HCT116 (cell line): Measurements from ENCODE around the gene NAA40. TPM values are rescaled to one million over a fixed set of nuclear protein-coding genes. Genes with fewer than 3 reads are reported as not detected.

Experiments
- ATAC-seq: fragments of 200-7000 bp; cut with Tn5 transposase; 2 replicates; pipeline ENCODE4 v1.9.1; 2020; ENCODE audit warnings: mild to moderate bottlenecking, moderate library complexity
- BruUV-seq: library from RNA; stranded (reverse); fragments of 400-500 nt; replicated peaks from 2 replicates; lab custom pipeline; 2021; lab: Mats Ljungman, UMichigan
- CTCF ChIA-PET: fragments of 300-600 bp; sonication (Branson Sonifier 250); formaldehyde crosslinking; loops from one replicate; lab custom pipeline; 2021; ENCODE audit warnings: antibody characterized with exemption; lab: Charles Lee
- POLR2A ChIA-PET: fragments of 300-600, 350-600 bp; sonication (Branson Sonifier 250); formaldehyde crosslinking; loops from one replicate; lab custom pipeline; 2021; ENCODE audit warnings: antibody characterized with exemption; lab: Charles Lee
- RAD21 ChIA-PET, 2 experiments: fragments of 300-600 bp; sonication (Branson Sonifier 250); formaldehyde crosslinking; loops; one replicate each; lab custom pipeline; 2023; ENCODE audit warnings: low total read pairs in 2 of 2; ENCODE audit not compliant: uncharacterized antibody in 2 of 2, unreplicated experiment in 2 of 2, low non-redundant PET in 1 of 2; lab: Charles Lee
- DNase-seq: peaks from one replicate; pipeline ENCODE4 v3.0.0-alpha.2; 2010; ENCODE audit warnings: low read depth, low spot score
- H2AFZ ChIP-seq: fragments of 200-600 bp; shearing (Covaris generic), sonication (generic); 2 replicates; pipeline ENCODE4 v1.6.1; 2017; ENCODE audit warnings: low read depth, mixed run types, mixed read lengths, antibody characterized with exemption, low read length; ENCODE audit not compliant: poor library complexity, severe bottlenecking
- H3K27ac ChIP-seq: 2 replicates; pipeline ENCODE4 v1.5.1; 2012; ENCODE audit warnings: low read depth, low read length
- H3K27me3 ChIP-seq: fragments of 200-600 bp; sonication (generic); 2 replicates; pipeline ENCODE4 v1.6.1; 2016; ENCODE audit warnings: mixed run types, low read length, mixed read lengths; ENCODE audit not compliant: insufficient read depth
- H3K36me3 ChIP-seq, 2 experiments: fragments of 200-500 bp in 1 of 2; fragments of 200-600 bp in 1 of 2; sonication (Bioruptor generic) in 1 of 2; sonication (generic) in 1 of 2; 2 replicates each; pipeline versions ENCODE4 v1.5.1 to v1.6.1; 2014 to 2016; ENCODE audit warnings: low read length in 2 of 2, inconsistent platforms in 1 of 2, mixed read lengths in 1 of 2, mixed run types in 1 of 2; ENCODE audit not compliant: insufficient read depth in 2 of 2, control insufficient read depth in 1 of 2
- H3K4me1 ChIP-seq, 2 experiments: fragments of 200-600 bp in 1 of 2; sonication (generic) in 1 of 2; 2 replicates each; pipeline versions ENCODE4 v1.5.1 to v1.6.1; 2012 to 2017; ENCODE audit warnings: low read length in 2 of 2, inconsistent platforms in 1 of 2, mild to moderate bottlenecking in 1 of 2, mixed read lengths in 1 of 2, mixed run types in 1 of 2, moderate library complexity in 1 of 2; ENCODE audit not compliant: insufficient read depth in 2 of 2, control insufficient read depth in 1 of 2
- H3K4me2 ChIP-seq: fragments of 200-600 bp; sonication (generic); 2 replicates; pipeline ENCODE4 v1.6.1; 2017; ENCODE audit warnings: mixed run types, low read length, mixed read lengths
- H3K4me3 ChIP-seq, 2 experiments: fragments of 200-600 bp in 1 of 2; sonication (generic) in 1 of 2; replicated peaks in 1 of 2; 2 replicates each; pipeline ENCODE4 v1.5.1; 2011 to 2016; ENCODE audit warnings: low read length in 2 of 2, control low read depth in 1 of 2, low read depth in 1 of 2, mild to moderate bottlenecking in 1 of 2, mixed read lengths in 1 of 2, mixed run types in 1 of 2
- H3K79me2 ChIP-seq: fragments of 200-600 bp; sonication (generic); 2 replicates; pipeline ENCODE4 v1.6.1; 2017; ENCODE audit warnings: mild to moderate bottlenecking, mixed run types, low read length, moderate library complexity, mixed read lengths; ENCODE audit not compliant: insufficient read depth
- H3K9ac ChIP-seq: fragments of 200-600 bp; sonication (generic); 2 replicates; pipeline ENCODE4 v1.6.1; 2016; ENCODE audit warnings: low read length, mixed read lengths
- H3K9me2 ChIP-seq: fragments of 200-600 bp; sonication (generic), shearing (Covaris generic); 2 replicates; pipeline ENCODE4 v1.6.1; 2017; ENCODE audit warnings: mixed run types, mild to moderate bottlenecking, moderate library complexity; ENCODE audit not compliant: insufficient read depth
- H3K9me3 ChIP-seq, 2 experiments: fragments of 200-500 bp in 1 of 2; fragments of 200-600 bp in 1 of 2; sonication (Bioruptor generic) in 1 of 2; sonication (generic) in 1 of 2; 2 replicates each; pipeline ENCODE4 v1.6.1; 2014 to 2017; ENCODE audit warnings: low read length in 2 of 2, mixed read lengths in 2 of 2, inconsistent platforms in 1 of 2, low read depth in 1 of 2, mild to moderate bottlenecking in 1 of 2, mixed run types in 1 of 2, moderate library complexity in 1 of 2; ENCODE audit not compliant: control insufficient read depth in 1 of 2, insufficient read depth in 1 of 2
- H4K20me1 ChIP-seq: fragments of 200-600 bp; sonication (generic), shearing (Covaris generic); 2 replicates; pipeline ENCODE4 v1.6.1; 2017; ENCODE audit warnings: mixed run types, mild to moderate bottlenecking, moderate library complexity; ENCODE audit not compliant: insufficient read depth
- CEBPB ChIP-seq: IDR thresholded peaks from 2 replicates; pipeline ENCODE4 v1.6.1; 2012; ENCODE audit warnings: low read depth
- EGR1 ChIP-seq: IDR thresholded peaks from 2 replicates; pipeline ENCODE4 v1.6.1; 2012; ENCODE audit warnings: low read depth
- ELF1 ChIP-seq: IDR thresholded peaks from 2 replicates; pipeline ENCODE4 v1.6.1; 2012; ENCODE audit warnings: low read depth, borderline replicate concordance
- EZH2phosphoT487 ChIP-seq: fragments of 200-600 bp; IDR thresholded peaks from 2 replicates; pipeline ENCODE4 v1.6.1; 2018; ENCODE audit warnings: antibody characterized with exemption, borderline replicate concordance
- FOSL1 ChIP-seq: IDR thresholded peaks from 2 replicates; pipeline ENCODE4 v1.6.1; 2012; ENCODE audit warnings: low read depth
- POLR2A ChIP-seq: IDR thresholded peaks from 2 replicates; pipeline ENCODE4 v1.7.0; 2011; ENCODE audit warnings: borderline replicate concordance; ENCODE audit not compliant: insufficient read depth, insufficient read length; ENCODE audit errors: extremely low read depth
- SP1 ChIP-seq: IDR thresholded peaks from 2 replicates; pipeline ENCODE4 v1.6.1; 2012; ENCODE audit warnings: low read depth
- SRF ChIP-seq: IDR thresholded peaks from 2 replicates; pipeline ENCODE4 v1.6.1; 2012; ENCODE audit warnings: low read depth
- ZNF274 ChIP-seq: fragments of 200-500 bp; sonication (Bioruptor generic); IDR thresholded peaks from 2 replicates; pipeline ENCODE4 v1.6.1; 2014; ENCODE audit warnings: mild to moderate bottlenecking, low read depth, low read length, inconsistent platforms
- intact Hi-C: fragments of 100-400 bp; cut with micrococcal nuclease; formaldehyde crosslinking; loops from 2 replicates; pipeline ENCODE4 v1.10.0; 2022
- total RNA-seq: library from RNA; stranded (reverse); gene quantifications from one replicate; pipeline ENCODE4 v1.2.1, GENCODE V29; 2021; ENCODE audit not compliant: unreplicated experiment
- TF ChIP-seq, protein P1 (sequence below): IDR thresholded peaks from 2 replicates; pipeline ENCODE4 v1.6.1; 2011; ENCODE audit warnings: mild to moderate bottlenecking, low read length, moderate library complexity; ENCODE audit not compliant: insufficient replicate concordance; ENCODE audit errors: extremely low read depth

The NAA40 gene
- total RNA-seq, 1 experiment from 2014 or later, result 25.3 TPM

DNA sequence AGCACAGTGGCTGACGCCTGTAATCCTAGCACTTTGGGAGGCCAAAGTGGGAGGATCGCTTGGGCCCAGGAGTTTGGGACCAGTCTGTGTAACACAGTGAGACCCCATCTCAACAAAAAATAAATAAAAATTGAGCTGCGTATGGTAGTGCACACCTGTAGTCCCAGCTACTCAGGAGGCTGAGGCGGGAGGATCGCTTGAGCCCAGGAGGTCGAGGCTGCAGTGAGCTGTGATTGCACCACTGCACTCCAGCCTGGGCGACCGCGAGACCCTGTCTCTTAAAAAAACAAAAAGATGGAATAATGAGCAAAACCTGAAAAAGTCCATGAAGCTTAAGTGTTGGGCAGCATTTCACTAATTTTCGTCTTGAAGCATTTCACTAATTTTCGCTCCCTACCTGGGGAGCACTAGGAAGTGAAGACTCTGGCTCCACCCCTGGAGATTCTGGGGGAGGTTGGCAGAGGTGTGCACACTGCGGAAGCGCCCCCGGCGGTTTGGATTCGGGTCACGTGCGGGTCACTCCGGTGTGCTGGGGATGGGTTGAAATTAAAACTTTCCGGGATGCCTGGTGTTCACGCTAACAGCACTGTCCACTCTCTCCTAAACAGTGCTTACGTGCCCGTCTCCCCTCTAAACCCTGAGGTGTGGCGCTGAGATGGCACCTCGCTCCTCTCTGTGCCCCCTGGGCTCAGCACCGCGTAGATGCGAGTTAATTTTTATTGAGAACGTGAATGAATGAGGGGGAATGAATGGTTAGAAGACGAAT, 906 bp upstream of the NAA40 start:
- ATAC-seq, result peak; percentile 59
- no peak for TF ChIP-seq ZNF274
- no peak for TF ChIP-seq SRF
- no peak for TF ChIP-seq POLR2A
- TF ChIP-seq ELF1, result no peak; the same call in 1 of the 2 replicates
- no peak for TF ChIP-seq SP1
- TF ChIP-seq FOSL1, result no peak
- TF ChIP-seq EZH2phosphoT487, result no peak
- TF ChIP-seq EGR1, result no peak
- no peak for TF ChIP-seq CEBPB
- TF ChIP-seq, protein P1, sequence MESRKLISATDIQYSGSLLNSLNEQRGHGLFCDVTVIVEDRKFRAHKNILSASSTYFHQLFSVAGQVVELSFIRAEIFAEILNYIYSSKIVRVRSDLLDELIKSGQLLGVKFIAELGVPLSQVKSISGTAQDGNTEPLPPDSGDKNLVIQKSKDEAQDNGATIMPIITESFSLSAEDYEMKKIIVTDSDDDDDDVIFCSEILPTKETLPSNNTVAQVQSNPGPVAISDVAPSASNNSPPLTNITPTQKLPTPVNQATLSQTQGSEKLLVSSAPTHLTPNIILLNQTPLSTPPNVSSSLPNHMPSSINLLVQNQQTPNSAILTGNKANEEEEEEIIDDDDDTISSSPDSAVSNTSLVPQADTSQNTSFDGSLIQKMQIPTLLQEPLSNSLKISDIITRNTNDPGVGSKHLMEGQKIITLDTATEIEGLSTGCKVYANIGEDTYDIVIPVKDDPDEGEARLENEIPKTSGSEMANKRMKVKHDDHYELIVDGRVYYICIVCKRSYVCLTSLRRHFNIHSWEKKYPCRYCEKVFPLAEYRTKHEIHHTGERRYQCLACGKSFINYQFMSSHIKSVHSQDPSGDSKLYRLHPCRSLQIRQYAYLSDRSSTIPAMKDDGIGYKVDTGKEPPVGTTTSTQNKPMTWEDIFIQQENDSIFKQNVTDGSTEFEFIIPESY, result no peak
- POLR2A ChIA-PET, result interaction anchor here (1.2 kb wide), 1 partner anchor 21 kb away, joined by 3 read pairs; the partner anchor contains the start of gene RCOR2
- Histone ChIP-seq H3K36me3 (no peaks in the 10 kb centered on the region), H3K27me3 (no peaks in the 10 kb centered on the region), H3K9me2 (no peaks in the 10 kb centered on the region), H4K20me1 (no peaks in the 10 kb centered on the region), H3K4me3 (peak overlapping the region; percentile 38 to 67), H3K9ac (peak overlapping the region; percentile 75), H3K4me2 (peak overlapping the region; percentile 100), H3K9me3 (no peaks in the 10 kb centered on the region), H3K4me1 (peaks cover 10 to 31% of the 10 kb centered on the region in 2 experiments), H3K79me2 (peaks cover 41% of the 10 kb centered on the region), H3K27ac (peak overlapping the region; percentile 87), H2AFZ (peak overlapping the region; percentile 99)
- RAD21 ChIA-PET, result no interaction called here
- CTCF ChIA-PET, result no interaction called here
- no TSS peak for BruUV-seq
- DNase-seq, result no peak
- intact Hi-C loops, result loop anchor here (1.0 kb wide), 2 partner anchors 19 to 48 kb away; partner anchors contain the start of gene OTUB1
